Stimulated activated CD4-positive, alpha-beta T cell treated with anti-CD3 and anti-CD28 coated beads, Interleukin-4, amount 100 ng/mL, for 24 hours (primary cell): Measurements from ENCODE around the gene RRP9.
"Not testable (repeated sequence)": the region's sequence is repeated elsewhere in the genome, so short reads cannot be mapped to it uniquely, and the experiment has no call there.

Experiments used
- DNase-seq: peaks from one replicate; pipeline ENCODE4 v3.0.0-alpha.2; 2020

RRP9 gene, protein sequence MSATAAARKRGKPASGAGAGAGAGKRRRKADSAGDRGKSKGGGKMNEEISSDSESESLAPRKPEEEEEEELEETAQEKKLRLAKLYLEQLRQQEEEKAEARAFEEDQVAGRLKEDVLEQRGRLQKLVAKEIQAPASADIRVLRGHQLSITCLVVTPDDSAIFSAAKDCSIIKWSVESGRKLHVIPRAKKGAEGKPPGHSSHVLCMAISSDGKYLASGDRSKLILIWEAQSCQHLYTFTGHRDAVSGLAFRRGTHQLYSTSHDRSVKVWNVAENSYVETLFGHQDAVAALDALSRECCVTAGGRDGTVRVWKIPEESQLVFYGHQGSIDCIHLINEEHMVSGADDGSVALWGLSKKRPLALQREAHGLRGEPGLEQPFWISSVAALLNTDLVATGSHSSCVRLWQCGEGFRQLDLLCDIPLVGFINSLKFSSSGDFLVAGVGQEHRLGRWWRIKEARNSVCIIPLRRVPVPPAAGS

GRCh38 chr3:51941798-51942602 is at the start of gene RRP9, which contains the start of gene PARP3:
Gene RRP9, minus strand, starts transcription at chr3:51941904. Its CDS starts 37 bp downstream, at chr3:51941867.
Gene PARP3, plus strand, starts transcription at chr3:51942363. Its CDS starts 993 bp downstream, at chr3:51943356.
- peak; percentile 100 for DNase-seq

DNA sequence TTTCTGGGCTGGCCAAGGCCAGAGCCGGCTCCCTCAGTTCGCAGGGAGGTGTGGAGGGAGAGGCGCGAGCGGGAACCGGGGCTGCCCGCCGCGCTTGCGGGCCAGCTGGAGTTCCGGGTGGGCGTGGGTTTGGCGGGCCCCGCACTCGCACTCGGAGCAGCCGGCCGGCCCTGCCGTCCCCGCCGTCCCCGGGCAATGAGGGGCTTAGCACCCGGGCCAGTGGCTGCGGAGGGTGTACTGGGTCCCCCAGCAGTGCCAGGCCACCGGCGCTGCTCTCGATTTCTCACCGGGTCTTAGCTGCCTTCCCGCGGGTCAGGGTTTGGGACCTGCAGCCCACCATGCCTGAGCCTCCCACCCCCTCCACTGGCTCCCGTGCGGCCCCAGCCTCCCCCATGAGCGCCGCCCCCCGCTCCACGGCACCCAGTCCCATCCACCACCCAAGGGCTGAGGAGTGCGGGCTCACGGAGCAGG is 48.8 kb upstream of the RRP9 start:
- DNase-seq = not testable (repeated sequence)

DNA sequence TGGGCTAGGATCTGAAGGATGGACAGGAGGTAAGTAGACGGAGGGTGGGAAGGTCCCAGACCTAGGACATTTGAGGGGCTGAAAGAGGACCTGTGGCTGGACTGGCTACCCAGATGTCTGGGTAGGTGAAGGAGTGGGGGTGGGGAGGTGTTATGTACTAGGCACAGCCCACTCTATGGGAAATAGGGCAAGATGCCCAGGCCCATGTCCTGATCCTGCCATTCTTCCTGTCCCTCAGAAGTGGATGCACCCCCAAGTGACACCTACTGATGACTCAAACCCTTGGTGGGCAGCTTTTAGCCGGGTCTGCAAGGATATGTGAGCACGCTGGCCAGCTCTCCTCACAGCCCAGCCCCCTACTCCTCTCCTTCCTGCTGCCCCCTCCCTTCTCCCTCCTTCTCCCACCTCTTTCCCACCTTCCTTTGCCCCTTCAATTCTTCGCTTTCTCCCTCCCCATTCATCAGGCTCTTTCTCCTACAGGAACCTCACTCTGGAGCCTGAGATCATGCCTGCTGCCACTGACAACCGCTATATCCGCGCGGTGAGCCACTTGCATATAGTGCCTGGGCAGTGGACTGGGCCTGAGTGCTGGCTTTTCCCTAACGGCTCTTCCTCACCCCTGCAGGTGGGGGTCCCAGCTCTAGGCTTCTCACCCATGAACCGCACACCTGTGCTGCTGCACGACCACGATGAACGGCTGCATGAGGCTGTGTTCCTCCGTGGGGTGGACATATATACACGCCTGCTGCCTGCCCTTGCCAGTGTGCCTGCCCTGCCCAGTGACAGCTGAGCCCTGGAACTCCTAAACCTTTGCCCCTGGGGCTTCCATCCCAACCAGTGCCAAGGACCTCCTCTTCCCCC is 46.8 kb upstream of the RRP9 start:
- DNase-seq = no peak

DNA sequence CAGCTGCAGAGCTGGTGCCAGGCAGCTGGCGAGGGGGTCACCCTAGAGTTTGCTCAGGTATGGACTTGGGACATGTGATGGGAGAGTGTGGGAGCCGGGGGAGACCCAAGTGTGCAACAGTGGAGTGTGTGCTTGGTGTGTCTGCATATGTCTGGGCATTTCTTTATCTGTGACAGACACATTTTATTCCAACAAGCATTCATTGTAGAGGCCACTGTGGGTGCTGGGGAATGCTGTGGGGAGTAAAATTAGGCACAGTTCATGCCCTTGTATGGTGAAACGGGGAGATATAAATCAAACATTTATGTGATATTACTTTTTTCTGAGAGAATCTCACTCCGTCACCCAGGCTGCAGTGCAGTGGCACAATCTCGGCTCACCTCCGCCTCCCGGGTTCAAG is 45.9 kb upstream of the RRP9 start:
- DNase-seq = no peak

DNA sequence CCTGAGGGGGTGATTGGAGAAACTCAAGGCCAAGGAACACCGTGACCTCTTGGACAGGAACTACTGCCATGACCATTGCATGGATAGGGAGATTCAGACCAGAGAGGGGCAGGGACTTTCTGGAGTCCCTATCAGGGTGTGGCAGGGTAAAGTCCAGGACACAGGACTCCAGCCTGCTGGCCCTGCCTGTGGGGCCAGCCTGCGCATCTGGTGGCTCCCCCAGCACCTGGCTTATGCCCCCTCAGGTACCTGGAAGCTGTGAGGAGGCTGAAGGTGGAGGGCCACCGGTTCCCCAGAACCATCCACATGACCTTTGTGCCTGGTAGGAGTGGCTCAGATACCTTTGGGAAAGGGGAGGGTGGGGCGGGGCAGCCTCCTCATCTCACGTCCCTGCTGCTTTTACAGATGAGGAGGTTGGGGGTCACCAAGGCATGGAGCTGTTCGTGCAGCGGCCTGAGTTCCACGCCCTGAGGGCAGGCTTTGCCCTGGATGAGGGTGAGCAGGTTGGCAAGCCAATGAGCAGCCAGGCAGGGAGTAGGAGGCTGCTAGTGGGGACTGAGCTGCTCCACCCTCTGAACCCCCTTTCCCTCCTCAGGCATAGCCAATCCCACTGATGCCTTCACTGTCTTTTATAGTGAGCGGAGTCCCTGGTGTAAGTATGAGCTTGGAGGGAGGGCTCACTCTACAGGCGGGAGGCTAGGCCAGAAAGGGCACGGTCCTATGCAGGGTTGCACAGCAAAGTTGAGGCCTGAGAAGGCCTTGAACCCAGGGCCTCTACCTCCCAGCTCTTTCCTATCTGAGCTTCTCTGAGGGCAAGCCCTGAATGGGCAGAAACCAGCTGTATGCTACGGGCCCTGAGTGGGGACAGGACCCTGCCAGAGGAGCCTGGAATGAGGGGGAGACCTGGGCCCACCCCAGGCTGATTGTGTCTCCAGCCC is 44.6 kb upstream of the RRP9 start:
- DNase-seq = no peak

- no peak for DNase-seq
These were observed 43.4 kb upstream of the RRP9 start for GRCh38 chr3:51985063-51985462.

DNA sequence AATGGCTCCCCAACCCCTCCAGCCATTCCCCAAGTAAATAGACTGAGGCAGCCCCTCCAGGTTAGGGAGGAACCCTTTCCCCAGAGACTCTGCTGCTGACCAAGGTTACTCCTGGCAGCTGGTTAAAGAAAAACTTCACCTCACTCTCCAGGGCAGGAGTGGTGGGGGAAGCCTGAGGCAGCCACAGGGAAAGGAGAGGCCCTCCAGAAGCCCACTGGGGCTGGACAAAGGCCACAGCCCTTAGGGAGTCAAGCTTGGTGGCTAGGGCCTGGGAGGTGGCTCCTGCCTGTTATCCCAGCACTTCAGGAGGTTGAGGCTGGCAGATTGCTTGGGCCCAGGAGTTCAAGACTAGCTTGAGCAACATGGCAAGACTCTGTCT is 42.6 kb upstream of the RRP9 start:
- DNase-seq = no peak

DNA sequence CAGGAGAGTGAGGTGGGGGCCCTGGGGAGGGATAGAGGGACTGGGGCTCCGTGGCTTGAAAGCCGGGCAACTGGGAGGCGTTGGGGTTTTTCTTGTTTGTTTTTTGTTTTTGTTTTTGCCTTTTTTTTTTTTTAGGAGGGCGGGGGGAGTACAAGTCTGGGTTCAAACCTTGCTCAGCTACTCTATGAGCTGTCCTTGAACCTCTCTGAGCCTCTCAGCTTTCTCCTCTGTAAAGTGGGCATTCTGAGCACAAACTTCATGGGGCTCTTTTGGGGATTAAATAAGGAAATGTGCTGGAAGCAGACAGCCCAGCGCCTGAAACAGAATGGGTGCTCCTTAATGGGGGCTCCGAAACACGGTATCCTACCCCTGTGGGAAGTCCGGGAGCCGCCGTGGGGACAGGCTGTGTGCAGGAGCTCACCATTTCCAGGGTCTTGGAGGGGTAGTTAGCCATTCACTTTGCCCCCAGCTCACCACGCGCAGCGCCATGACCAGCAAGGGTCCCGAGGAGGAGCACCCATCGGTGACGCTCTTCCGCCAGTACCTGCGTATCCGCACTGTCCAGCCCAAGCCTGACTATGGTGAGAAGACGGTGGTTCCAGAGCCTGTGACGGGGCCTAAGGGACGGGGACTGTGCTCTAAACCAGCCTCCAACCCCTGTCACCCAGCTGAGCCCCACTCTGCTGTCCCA is 42.0 kb upstream of the RRP9 start:
- DNase-seq = no peak

DNA sequence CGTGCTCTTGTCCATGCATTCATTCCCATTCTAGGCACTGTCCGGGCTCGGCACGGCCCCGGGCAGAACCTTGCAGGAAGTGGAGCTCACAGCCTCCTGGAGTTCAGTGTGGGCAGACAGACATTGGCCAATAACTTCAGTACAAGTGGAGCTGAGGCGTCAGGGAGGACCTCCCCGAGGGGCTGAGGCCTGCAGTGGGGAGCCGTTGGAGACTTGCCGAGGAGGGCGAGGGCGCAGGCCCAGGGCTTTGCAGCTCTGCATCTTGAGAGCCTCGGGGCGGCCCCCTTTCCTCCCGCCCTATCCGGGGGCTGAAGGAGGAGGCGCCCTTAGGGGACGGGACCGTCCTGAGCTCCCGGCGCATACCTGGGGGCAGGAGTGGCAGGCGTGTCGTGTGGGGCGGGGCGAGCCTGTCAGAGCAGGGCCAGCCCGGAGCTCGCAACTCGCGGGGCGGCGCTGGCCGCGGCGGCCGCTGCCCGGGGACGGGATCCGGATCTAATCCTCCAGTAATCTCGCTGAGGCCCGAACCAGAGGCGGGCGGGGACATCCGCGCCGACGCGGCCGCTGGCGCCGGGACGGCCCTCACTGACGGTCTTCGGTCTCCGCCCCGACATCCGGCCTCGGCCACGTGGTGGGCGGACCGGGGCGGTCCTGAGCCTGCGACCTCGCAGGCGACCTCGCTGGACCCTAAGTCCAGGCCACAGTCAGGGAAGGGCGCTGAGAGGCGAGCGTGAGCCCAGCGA is 41.3 kb upstream of the RRP9 start, which contains the start of gene ACY1:
TSS of gene ACY1 (plus strand) at position 698 of the 740 bp plus-strand sequence. CDS start 530 bp downstream, outside the sequence.
- DNase-seq = peak; percentile 81

GRCh38 chr3:51982352-51982837 is 40.7 kb upstream of the RRP9 start:
- peak; percentile 34 for DNase-seq

- no peak for DNase-seq
These were observed 38.5 kb upstream of the RRP9 start for GRCh38 chr3:51980253-51980652.

DNA sequence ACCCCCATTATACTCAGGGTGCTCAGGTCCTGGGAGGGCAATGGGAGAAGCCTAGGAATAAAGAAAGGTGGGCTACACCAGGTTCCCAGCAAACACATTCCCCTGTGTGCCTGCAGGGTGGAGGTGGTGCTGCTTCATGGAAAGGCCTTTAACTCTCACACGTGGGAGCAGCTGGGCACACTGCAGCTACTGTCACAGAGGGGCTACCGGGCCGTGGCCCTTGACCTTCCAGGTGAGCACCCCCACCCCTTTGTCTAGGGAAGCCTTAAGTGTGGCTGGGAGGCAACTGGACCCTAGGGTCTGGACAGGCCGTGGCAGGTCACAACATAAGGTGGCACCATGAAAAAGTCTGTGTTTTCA is 36.4 kb upstream of the RRP9 start:
- DNase-seq = no peak

GRCh38 chr3:51977446-51978142 is 35.9 kb upstream of the RRP9 start:
- no peak for DNase-seq

GRCh38 chr3:51975852-51976549 is 34.3 kb upstream of the RRP9 start:
- DNase-seq = no peak

DNA sequence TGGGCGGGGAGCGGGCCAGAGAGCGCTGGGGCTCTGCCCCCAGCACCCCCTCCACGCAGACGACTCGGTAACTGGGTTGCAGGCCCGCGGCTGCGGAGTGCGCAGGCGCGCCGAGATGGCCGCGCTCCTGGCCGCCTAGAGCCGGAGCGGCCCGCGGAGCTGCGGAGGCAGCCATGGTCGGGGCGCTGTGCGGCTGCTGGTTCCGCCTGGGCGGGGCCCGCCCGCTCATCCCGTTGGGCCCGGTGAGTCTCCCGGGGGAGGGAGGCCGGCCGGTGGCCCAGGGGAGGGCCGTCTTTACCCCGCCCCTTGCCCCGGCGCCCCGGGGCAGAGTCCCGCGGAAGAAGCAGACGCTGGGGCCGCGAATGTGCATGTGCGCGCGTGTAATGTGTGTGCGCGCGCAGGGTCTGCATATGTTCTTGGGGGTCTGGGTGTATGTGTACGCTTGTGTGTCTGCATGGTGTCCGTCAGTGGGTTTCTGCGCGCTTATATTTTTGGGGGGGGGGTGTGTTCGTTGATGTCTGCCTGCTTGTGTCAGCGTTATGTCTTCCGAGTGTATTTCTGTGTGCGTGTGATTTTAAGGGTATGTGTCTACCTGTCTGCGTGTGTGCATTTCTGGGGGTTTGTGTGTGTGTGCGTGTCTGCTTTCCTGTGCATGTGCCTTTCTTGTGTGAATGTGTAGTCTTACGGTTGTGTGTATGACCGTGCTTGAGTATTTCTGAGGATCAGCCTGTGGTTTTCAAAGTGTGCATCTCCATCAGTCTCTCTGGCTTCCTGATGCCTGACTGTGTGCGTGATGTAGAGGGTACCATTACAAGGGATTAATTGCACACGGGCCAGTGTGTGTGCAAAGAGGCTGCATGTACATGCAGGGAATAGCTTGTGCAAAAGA is 33.5 kb upstream of the RRP9 start, which contains the start of gene ABHD14A:
TSS of gene ABHD14A (plus strand) at position 102 of the 889 bp plus-strand sequence. CDS start at position 174, 72 bp downstream.
- DNase-seq = peak; percentile 70

- DNase-seq = no peak
These were observed 32.7 kb upstream of the RRP9 start for GRCh38 chr3:51974277-51974962.

GRCh38 chr3:51971350-51971749 is 29.6 kb upstream of the RRP9 start:
- DNase-seq = no peak
